TTC549 (cell line): ENCODE results near the gene SPRED2.

Experiments
- FAIRE-seq: peaks from 2 replicates; lab custom pipeline; 2012; peaks lifted over from hg19 to GRCh38; lab: Jason Lieb, UNC

Gene SPRED2

GRCh38 chr2:65432227-65433190, at the start of gene SPRED2:
TSS of gene SPRED2 (minus strand) at chr2:65432599. CDS start at chr2:65431987, 612 bp downstream.
- peak; percentile 95 for FAIRE-seq

- FAIRE-seq = no peak
Measured at GRCh38 chr2:65481961-65482360, 49.6 kb upstream of the SPRED2 start.

GRCh38 chr2:65479524-65479923, 47.1 kb upstream of the SPRED2 start:
- FAIRE-seq = no peak

- FAIRE-seq = no peak
Measured at GRCh38 chr2:65478498-65479135, 46.2 kb upstream of the SPRED2 start.

GRCh38 chr2:65477590-65477989, 45.2 kb upstream of the SPRED2 start:
- FAIRE-seq = no peak

GRCh38 chr2:65476778-65477177, 44.4 kb upstream of the SPRED2 start:
- FAIRE-seq = no peak

- FAIRE-seq = no peak
Measured at GRCh38 chr2:65475000-65475399, 42.6 kb upstream of the SPRED2 start.

- no peak for FAIRE-seq
Measured at GRCh38 chr2:65473045-65473444, 40.6 kb upstream of the SPRED2 start.

- FAIRE-seq = no peak
Measured at GRCh38 chr2:65471409-65471808, 39.0 kb upstream of the SPRED2 start.

GRCh38 chr2:65466551-65466950, 34.2 kb upstream of the SPRED2 start:
- no peak for FAIRE-seq

GRCh38 chr2:65465857-65466256, 33.5 kb upstream of the SPRED2 start:
- no peak for FAIRE-seq

- no peak for FAIRE-seq
Measured at GRCh38 chr2:65465124-65465523, 32.7 kb upstream of the SPRED2 start.

GRCh38 chr2:65464604-65465003, 32.2 kb upstream of the SPRED2 start:
- FAIRE-seq = no peak

- no peak for FAIRE-seq
Measured at GRCh38 chr2:65458999-65459398, 26.6 kb upstream of the SPRED2 start.

- FAIRE-seq = no peak
Measured at GRCh38 chr2:65456886-65457285, 24.5 kb upstream of the SPRED2 start.

GRCh38 chr2:65456064-65456463, 23.7 kb upstream of the SPRED2 start:
- no peak for FAIRE-seq

GRCh38 chr2:65453916-65454315, 21.5 kb upstream of the SPRED2 start:
- no peak for FAIRE-seq

- no peak for FAIRE-seq
Measured at GRCh38 chr2:65452150-65452895, 19.9 kb upstream of the SPRED2 start.

- FAIRE-seq = no peak
Measured at GRCh38 chr2:65450810-65451209, 18.4 kb upstream of the SPRED2 start.

GRCh38 chr2:65450393-65450792, 18.0 kb upstream of the SPRED2 start:
- FAIRE-seq = no peak

GRCh38 chr2:65443509-65444186, 11.2 kb upstream of the SPRED2 start:
- no peak for FAIRE-seq

- FAIRE-seq = no peak
Measured at GRCh38 chr2:65442420-65443020, 10.1 kb upstream of the SPRED2 start.
